HEK293 (cell line): Measurements from ENCODE around the gene MAPKAP1.

ENCODE experiments used
- KLF1 ChIP-seq: fragments of 450-650 bp; formaldehyde crosslinking; IDR thresholded peaks from 2 replicates; pipeline ENCODE4 v1.5.1; 2016; ENCODE audit warnings: missing biosample characterization, missing genetic modification characterization
- REST ChIP-seq: fragments of 450-650 bp; formaldehyde crosslinking; IDR thresholded peaks from 2 replicates; pipeline ENCODE4 v1.5.1; 2016; ENCODE audit warnings: missing biosample characterization, missing genetic modification characterization
- SALL2 ChIP-seq: fragments of 450-650 bp; formaldehyde crosslinking; IDR thresholded peaks from 2 replicates; pipeline ENCODE4 v1.5.0; 2017; ENCODE audit warnings: missing biosample characterization, mild to moderate bottlenecking, missing genetic modification characterization, borderline replicate concordance
- ZNF175 ChIP-seq: fragments of 450-650 bp; formaldehyde crosslinking; IDR thresholded peaks from 2 replicates; pipeline ENCODE4 v1.5.1; 2016; ENCODE audit warnings: missing biosample characterization, missing genetic modification characterization
- ZNF302 ChIP-seq: fragments of 450-650 bp; formaldehyde crosslinking; IDR thresholded peaks from 2 replicates; pipeline ENCODE4 v1.5.1; 2016; ENCODE audit warnings: missing biosample characterization, missing genetic modification characterization, low read depth
- ZNF549 ChIP-seq: fragments of 450-650 bp; IDR thresholded peaks from 2 replicates; pipeline ENCODE4 v1.5.1; 2018; ENCODE audit warnings: missing biosample characterization, missing genetic modification characterization, mild to moderate bottlenecking, inconsistent platforms, moderate library complexity
- TF ChIP-seq, protein P1 (sequence below): fragments of 450-650 bp; formaldehyde crosslinking; IDR thresholded peaks from 2 replicates; pipeline ENCODE4 v1.5.1; 2016; ENCODE audit warnings: missing biosample characterization, missing genetic modification characterization
- TF ChIP-seq, protein P2 (sequence below): fragments of 450-650 bp; formaldehyde crosslinking; IDR thresholded peaks from 2 replicates; pipeline ENCODE4 v1.5.1; 2016; ENCODE audit warnings: missing biosample characterization, missing genetic modification characterization

DNA sequence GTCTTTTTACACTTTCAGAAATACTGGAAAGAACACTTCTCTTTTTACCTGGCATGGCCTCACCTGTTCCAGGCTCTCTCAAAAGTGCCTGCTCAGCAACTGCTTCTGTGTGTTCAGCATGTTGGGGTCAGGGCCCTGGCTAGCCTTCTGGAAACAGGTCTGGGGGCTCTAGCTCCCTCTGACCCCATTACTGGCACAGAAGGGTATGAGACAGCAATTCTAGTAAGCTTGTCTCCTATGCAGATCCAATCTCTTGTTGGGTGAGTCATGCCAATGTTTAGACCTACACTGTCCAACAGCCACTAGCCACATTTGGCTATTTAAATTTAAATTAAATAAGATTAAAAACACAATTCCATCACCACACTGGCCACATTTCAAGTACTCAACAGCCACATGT is 80.8 kb downstream of the MAPKAP1 start:
- no peak for TF ChIP-seq ZNF549 (tag by site-specific recombination)
- TF ChIP-seq, protein P1, sequence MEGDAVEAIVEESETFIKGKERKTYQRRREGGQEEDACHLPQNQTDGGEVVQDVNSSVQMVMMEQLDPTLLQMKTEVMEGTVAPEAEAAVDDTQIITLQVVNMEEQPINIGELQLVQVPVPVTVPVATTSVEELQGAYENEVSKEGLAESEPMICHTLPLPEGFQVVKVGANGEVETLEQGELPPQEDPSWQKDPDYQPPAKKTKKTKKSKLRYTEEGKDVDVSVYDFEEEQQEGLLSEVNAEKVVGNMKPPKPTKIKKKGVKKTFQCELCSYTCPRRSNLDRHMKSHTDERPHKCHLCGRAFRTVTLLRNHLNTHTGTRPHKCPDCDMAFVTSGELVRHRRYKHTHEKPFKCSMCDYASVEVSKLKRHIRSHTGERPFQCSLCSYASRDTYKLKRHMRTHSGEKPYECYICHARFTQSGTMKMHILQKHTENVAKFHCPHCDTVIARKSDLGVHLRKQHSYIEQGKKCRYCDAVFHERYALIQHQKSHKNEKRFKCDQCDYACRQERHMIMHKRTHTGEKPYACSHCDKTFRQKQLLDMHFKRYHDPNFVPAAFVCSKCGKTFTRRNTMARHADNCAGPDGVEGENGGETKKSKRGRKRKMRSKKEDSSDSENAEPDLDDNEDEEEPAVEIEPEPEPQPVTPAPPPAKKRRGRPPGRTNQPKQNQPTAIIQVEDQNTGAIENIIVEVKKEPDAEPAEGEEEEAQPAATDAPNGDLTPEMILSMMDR (tag by site-specific recombination), result no peak
- no peak for TF ChIP-seq REST (tag by site-specific recombination)
- TF ChIP-seq ZNF302, result no peak
- no peak for TF ChIP-seq ZNF175 (tag by site-specific recombination)
- TF ChIP-seq, protein P2, sequence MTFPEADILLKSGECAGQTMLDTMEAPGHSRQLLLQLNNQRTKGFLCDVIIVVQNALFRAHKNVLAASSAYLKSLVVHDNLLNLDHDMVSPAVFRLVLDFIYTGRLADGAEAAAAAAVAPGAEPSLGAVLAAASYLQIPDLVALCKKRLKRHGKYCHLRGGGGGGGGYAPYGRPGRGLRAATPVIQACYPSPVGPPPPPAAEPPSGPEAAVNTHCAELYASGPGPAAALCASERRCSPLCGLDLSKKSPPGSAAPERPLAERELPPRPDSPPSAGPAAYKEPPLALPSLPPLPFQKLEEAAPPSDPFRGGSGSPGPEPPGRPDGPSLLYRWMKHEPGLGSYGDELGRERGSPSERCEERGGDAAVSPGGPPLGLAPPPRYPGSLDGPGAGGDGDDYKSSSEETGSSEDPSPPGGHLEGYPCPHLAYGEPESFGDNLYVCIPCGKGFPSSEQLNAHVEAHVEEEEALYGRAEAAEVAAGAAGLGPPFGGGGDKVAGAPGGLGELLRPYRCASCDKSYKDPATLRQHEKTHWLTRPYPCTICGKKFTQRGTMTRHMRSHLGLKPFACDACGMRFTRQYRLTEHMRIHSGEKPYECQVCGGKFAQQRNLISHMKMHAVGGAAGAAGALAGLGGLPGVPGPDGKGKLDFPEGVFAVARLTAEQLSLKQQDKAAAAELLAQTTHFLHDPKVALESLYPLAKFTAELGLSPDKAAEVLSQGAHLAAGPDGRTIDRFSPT (tag by site-specific recombination), result no peak
- no peak for TF ChIP-seq SALL2 (tag by site-specific recombination)
- no peak for TF ChIP-seq KLF1 (tag by site-specific recombination)
